Gastrocnemius medialis (tissue), 4 donors: ENCODE data around the gene HMMR.

Source experiments
- POLR2A ChIP-seq, 2 donors: fragments of 450-650 bp; IDR thresholded peaks; one replicate each; pipeline ENCODE4 v1.6.1; 2017; ENCODE audit warnings: antibody characterized with exemption in 2 of 2, mild to moderate bottlenecking in 2 of 2, moderate library complexity in 2 of 2
- TF ChIP-seq, protein P1 (sequence below), 5 experiments: fragments of 450-650 bp in 3 of 5; fragments of 200-600 bp in 2 of 5; sonication (generic) in 2 of 5; IDR thresholded peaks in 4 of 5; conservative IDR thresholded peaks in 1 of 5; 1 replicate in 4 of 5; 2 replicates in 1 of 5; pipeline ENCODE4 v1.5.1; 2016 to 2019; ENCODE audit warnings: antibody characterized with exemption in 5 of 5, mild to moderate bottlenecking in 3 of 5, moderate library complexity in 3 of 5

DNA sequence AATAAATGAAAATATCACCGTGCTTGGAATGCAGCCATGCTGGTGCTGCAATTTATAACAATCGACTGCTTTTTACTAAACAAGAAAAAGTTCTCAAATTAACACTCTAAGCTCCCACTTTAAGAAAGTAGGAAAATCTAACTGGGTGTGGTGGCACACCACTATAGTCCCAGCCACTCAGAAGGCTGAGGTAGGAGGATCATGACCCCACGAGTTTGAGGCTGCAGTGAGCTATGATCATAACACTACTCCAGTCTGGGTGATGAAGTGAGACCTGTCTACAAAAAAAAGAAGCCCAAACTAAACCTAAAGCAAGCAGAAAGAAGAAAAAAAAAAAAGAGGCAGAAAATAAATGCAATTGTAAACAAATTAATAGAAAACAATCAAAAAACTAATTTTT is 12.6 kb upstream of the HMMR start:
- no peak for TF ChIP-seq POLR2A (IDR thresholded peaks at IDR 0.05)
- TF ChIP-seq, protein P1, sequence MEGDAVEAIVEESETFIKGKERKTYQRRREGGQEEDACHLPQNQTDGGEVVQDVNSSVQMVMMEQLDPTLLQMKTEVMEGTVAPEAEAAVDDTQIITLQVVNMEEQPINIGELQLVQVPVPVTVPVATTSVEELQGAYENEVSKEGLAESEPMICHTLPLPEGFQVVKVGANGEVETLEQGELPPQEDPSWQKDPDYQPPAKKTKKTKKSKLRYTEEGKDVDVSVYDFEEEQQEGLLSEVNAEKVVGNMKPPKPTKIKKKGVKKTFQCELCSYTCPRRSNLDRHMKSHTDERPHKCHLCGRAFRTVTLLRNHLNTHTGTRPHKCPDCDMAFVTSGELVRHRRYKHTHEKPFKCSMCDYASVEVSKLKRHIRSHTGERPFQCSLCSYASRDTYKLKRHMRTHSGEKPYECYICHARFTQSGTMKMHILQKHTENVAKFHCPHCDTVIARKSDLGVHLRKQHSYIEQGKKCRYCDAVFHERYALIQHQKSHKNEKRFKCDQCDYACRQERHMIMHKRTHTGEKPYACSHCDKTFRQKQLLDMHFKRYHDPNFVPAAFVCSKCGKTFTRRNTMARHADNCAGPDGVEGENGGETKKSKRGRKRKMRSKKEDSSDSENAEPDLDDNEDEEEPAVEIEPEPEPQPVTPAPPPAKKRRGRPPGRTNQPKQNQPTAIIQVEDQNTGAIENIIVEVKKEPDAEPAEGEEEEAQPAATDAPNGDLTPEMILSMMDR (IDR thresholded peaks at IDR 0.05 in 4 of 5, conservative IDR thresholded peaks at IDR 0.05 in 1 of 5): no peak
